ENCODE measurements around the gene NGF. TPM values are rescaled to one million over a fixed set of nuclear protein-coding genes. Genes with fewer than 3 reads are reported as not detected.

NGF gene
- total RNA-seq, 1 donor from 2014 or later, result 0.34 TPM

Other genes with a start within 250 kb of the NGF start
- 1.3 and 5.3 TPM in 2 replicates for gene TSPAN2, start 248.7 kb downstream of the NGF start, total RNA-seq